ENCODE data around the gene SLC35F2.

The SLC35F2 gene

GRCh38 chr11:107780775-107781174, 77.8 kb downstream of the SLC35F2 start:
- Histone ChIP-seq H3K27ac (ENCODE audit: low read length) (no peak overlapping the region), H2AFZ (ENCODE audit: low read length) (no peak overlapping the region), H3K79me2 (ENCODE audit: low read length) (no peaks in the 10 kb centered on the region), H3K9me2 (replicated peaks; ENCODE audit: insufficient read depth, low read length) (no peaks in the 10 kb centered on the region), H3K4me2 (ENCODE audit: low read depth, low read length) (no peak overlapping the region), H3K9ac (ENCODE audit: low read length) (no peak overlapping the region), H4K20me1 (ENCODE audit: insufficient read depth, low read length) (no peaks in the 10 kb centered on the region), H3F3A (ENCODE audit: insufficient read depth, low read length) (peaks cover 5% of the 10 kb centered on the region; the same call in 1 of the 2 replicates), H3K9me3 (replicated peaks; ENCODE audit: insufficient read depth, low read length) (no peaks in the 10 kb centered on the region), H3K27me3 (replicated peaks; ENCODE audit: insufficient read depth, low read length) (no peaks in the 10 kb centered on the region), H3K4me1 (ENCODE audit: low read length) (peaks cover 9% of the 10 kb centered on the region), H3K36me3 (replicated peaks; ENCODE audit: insufficient read depth, low read length) (no peaks in the 10 kb centered on the region), H3K4me3 (ENCODE audit: low read length) (no peak overlapping the region)
- peak; percentile 24 for DNase-seq
- no peak for TF ChIP-seq EZH2 (optimal IDR thresholded peaks at IDR 0.05; ENCODE audit: low read depth, low read length)
- TF ChIP-seq, protein P1, sequence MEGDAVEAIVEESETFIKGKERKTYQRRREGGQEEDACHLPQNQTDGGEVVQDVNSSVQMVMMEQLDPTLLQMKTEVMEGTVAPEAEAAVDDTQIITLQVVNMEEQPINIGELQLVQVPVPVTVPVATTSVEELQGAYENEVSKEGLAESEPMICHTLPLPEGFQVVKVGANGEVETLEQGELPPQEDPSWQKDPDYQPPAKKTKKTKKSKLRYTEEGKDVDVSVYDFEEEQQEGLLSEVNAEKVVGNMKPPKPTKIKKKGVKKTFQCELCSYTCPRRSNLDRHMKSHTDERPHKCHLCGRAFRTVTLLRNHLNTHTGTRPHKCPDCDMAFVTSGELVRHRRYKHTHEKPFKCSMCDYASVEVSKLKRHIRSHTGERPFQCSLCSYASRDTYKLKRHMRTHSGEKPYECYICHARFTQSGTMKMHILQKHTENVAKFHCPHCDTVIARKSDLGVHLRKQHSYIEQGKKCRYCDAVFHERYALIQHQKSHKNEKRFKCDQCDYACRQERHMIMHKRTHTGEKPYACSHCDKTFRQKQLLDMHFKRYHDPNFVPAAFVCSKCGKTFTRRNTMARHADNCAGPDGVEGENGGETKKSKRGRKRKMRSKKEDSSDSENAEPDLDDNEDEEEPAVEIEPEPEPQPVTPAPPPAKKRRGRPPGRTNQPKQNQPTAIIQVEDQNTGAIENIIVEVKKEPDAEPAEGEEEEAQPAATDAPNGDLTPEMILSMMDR (IDR thresholded peaks at IDR 0.05; ENCODE audit: low read length) = peak; percentile 13; the same call in 1 of the 2 replicates

DNA sequence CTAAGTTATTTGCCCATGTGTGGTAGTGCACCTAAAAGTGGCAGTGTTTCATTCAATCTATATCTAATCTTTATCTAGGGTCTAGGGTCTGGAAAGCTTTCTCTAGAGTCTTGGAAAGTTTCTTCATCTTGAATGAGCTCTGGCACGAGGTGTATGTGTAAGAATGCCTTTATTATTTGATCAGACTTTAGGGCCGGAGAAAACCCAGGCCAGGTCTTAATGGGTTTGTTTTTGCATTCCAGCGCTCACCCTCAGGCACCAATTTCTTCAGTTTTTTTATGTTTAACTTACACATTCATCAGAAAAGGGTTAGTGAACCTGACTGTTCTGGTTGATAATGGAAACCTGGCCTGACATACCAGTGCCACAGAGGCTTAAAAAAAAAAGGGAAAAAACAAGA, 78.5 kb downstream of the SLC35F2 start:
- no peak overlapping the region for H2AFZ ChIP-seq (ENCODE audit: low read length)
- no peaks in the 10 kb centered on the region for H4K20me1 ChIP-seq (ENCODE audit: insufficient read depth, low read length)
- peaks cover 5% of the 10 kb centered on the region; the same call in 1 of the 2 replicates for H3F3A ChIP-seq (ENCODE audit: insufficient read depth, low read length)
- H3K27ac ChIP-seq (ENCODE audit: low read length) = no peak overlapping the region
- H3K9me2 ChIP-seq (replicated peaks; ENCODE audit: insufficient read depth, low read length) = no peaks in the 10 kb centered on the region
- no peaks in the 10 kb centered on the region for H3K9me3 ChIP-seq (replicated peaks; ENCODE audit: insufficient read depth, low read length)
- DNase-seq = no peak
- H3K9ac ChIP-seq (ENCODE audit: low read length) = no peak overlapping the region
- no peaks in the 10 kb centered on the region for H3K27me3 ChIP-seq (replicated peaks; ENCODE audit: insufficient read depth, low read length)
- no peaks in the 10 kb centered on the region for H3K79me2 ChIP-seq (ENCODE audit: low read length)
- no peak overlapping the region for H3K4me3 ChIP-seq (ENCODE audit: low read length)
- peaks cover 9% of the 10 kb centered on the region for H3K4me1 ChIP-seq (ENCODE audit: low read length)
- TF ChIP-seq EZH2 (optimal IDR thresholded peaks at IDR 0.05; ENCODE audit: low read depth, low read length) (no peak), EZH2phosphoT487 (IDR thresholded peaks at IDR 0.05; ENCODE audit: low read length) (no peak)
- TF ChIP-seq, protein P1 (IDR thresholded peaks at IDR 0.05; ENCODE audit: low read length) = no peak
- H3K4me2 ChIP-seq (ENCODE audit: low read depth, low read length) = no peak overlapping the region
- no peaks in the 10 kb centered on the region for H3K36me3 ChIP-seq (replicated peaks; ENCODE audit: insufficient read depth, low read length)

DNA sequence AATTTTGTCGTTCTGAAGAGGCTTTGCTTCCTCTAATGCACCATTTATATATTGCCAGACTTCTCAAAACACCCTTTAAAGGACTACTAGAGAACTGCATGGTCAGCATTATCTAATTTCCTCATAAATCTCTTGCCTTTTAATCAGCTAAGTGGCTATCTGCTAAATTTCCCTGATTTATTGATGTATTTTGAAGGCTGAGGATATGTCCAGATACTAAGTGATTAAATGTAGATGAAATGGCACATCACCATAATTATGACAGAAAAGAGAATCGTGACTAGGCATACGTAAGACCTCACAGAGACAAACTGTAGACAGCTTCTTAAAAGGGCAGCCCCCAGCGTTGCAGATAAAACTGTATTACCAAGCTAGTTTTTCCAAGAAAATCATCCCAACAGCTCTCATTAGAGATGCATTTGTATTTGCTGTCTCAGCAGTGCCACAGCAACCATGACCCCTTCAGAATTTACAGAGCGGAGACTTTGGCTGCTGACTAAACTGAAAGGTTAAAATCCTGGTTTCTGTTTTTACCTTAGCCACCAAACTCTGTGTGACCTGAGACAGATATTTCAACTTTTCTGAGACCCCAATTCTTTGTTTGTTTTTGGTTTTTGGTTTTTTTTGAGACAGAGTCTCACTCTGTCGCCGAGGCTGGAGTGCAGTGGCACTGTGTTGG, 79.6 kb downstream of the SLC35F2 start:
- Histone ChIP-seq H3K4me1 (ENCODE audit: low read length) (peaks cover 9% of the 10 kb centered on the region), H3F3A (ENCODE audit: insufficient read depth, low read length) (peaks cover 5% of the 10 kb centered on the region; the same call in 1 of the 2 replicates), H3K9me3 (replicated peaks; ENCODE audit: insufficient read depth, low read length) (no peaks in the 10 kb centered on the region), H3K4me2 (ENCODE audit: low read depth, low read length) (no peak overlapping the region), H3K27ac (ENCODE audit: low read length) (no peak overlapping the region), H4K20me1 (ENCODE audit: insufficient read depth, low read length) (no peaks in the 10 kb centered on the region), H3K79me2 (ENCODE audit: low read length) (no peaks in the 10 kb centered on the region), H2AFZ (ENCODE audit: low read length) (no peak overlapping the region), H3K9ac (ENCODE audit: low read length) (no peak overlapping the region), H3K4me3 (ENCODE audit: low read length) (no peak overlapping the region), H3K27me3 (replicated peaks; ENCODE audit: insufficient read depth, low read length) (no peaks in the 10 kb centered on the region), H3K9me2 (replicated peaks; ENCODE audit: insufficient read depth, low read length) (no peaks in the 10 kb centered on the region), H3K36me3 (replicated peaks; ENCODE audit: insufficient read depth, low read length) (no peaks in the 10 kb centered on the region)
- DNase-seq = no peak
- TF ChIP-seq EZH2phosphoT487 (IDR thresholded peaks at IDR 0.05; ENCODE audit: low read length) (no peak), EZH2 (optimal IDR thresholded peaks at IDR 0.05; ENCODE audit: low read depth, low read length) (no peak)
- TF ChIP-seq, protein P1 (IDR thresholded peaks at IDR 0.05; ENCODE audit: low read length) = no peak

All from MM.1S (cell line).